ENCODE measurements around the gene DNLZ.

- TF ChIP-seq CTCF (IDR thresholded peaks at IDR 0.05): no peak
- TF ChIP-seq, protein P1, sequence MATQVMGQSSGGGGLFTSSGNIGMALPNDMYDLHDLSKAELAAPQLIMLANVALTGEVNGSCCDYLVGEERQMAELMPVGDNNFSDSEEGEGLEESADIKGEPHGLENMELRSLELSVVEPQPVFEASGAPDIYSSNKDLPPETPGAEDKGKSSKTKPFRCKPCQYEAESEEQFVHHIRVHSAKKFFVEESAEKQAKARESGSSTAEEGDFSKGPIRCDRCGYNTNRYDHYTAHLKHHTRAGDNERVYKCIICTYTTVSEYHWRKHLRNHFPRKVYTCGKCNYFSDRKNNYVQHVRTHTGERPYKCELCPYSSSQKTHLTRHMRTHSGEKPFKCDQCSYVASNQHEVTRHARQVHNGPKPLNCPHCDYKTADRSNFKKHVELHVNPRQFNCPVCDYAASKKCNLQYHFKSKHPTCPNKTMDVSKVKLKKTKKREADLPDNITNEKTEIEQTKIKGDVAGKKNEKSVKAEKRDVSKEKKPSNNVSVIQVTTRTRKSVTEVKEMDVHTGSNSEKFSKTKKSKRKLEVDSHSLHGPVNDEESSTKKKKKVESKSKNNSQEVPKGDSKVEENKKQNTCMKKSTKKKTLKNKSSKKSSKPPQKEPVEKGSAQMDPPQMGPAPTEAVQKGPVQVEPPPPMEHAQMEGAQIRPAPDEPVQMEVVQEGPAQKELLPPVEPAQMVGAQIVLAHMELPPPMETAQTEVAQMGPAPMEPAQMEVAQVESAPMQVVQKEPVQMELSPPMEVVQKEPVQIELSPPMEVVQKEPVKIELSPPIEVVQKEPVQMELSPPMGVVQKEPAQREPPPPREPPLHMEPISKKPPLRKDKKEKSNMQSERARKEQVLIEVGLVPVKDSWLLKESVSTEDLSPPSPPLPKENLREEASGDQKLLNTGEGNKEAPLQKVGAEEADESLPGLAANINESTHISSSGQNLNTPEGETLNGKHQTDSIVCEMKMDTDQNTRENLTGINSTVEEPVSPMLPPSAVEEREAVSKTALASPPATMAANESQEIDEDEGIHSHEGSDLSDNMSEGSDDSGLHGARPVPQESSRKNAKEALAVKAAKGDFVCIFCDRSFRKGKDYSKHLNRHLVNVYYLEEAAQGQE (IDR thresholded peaks at IDR 0.05; ENCODE audit: insufficient read depth in 1 of 2, low read depth in 2 of 2, low read length in 1 of 2): no peak
- TF ChIP-seq POLR2AphosphoS5 (IDR thresholded peaks at IDR 0.05; ENCODE audit: low read depth, low read length): no peak
Observed at GRCh38 chr9:136391737-136392537, 28.4 kb upstream of the DNLZ start.
